ENCODE data around the gene GUCA1A. TPM values are rescaled to one million over a fixed set of nuclear protein-coding genes. Genes with fewer than 3 reads are reported as not detected.

The GUCA1A gene
- total RNA-seq, 1 donor from 2014 or later, result not detected

GRCh38 chr6:42155293-42155692 is 17.9 kb upstream of the GUCA1A start:
- Histone ChIP-seq H3K27me3 (no peaks in the 10 kb centered on the region), H3K9me3 (no peaks in the 10 kb centered on the region), H3K4me3 (no peak overlapping the region), H3K27ac (no peak overlapping the region), H3K4me1 (no peaks in the 10 kb centered on the region), H3K36me3 (no peaks in the 10 kb centered on the region)
- intact Hi-C loops (cut with DNase I), result no loop called here
- DNase-seq (no peak), ATAC-seq (no peak)
- TF ChIP-seq CTCF (IDR thresholded peaks at IDR 0.05), result no peak

- no peak for TF ChIP-seq CTCF (IDR thresholded peaks at IDR 0.05)
- Histone ChIP-seq H3K27me3 (no peaks in the 10 kb centered on the region), H3K9me3 (no peaks in the 10 kb centered on the region), H3K27ac (no peak overlapping the region), H3K4me3 (no peak overlapping the region), H3K36me3 (no peaks in the 10 kb centered on the region), H3K4me1 (no peaks in the 10 kb centered on the region)
- DNase-seq (no peak), ATAC-seq (no peak)
- intact Hi-C loops (cut with DNase I), result no loop called here
Measured at GRCh38 chr6:42156638-42157037, 16.5 kb upstream of the GUCA1A start.

- peak; percentile 35 for ATAC-seq
- no peak for TF ChIP-seq CTCF (IDR thresholded peaks at IDR 0.05)
- H3K9me3 ChIP-seq, result no peaks in the 10 kb centered on the region
- DNase-seq, result no peak
- no peaks in the 10 kb centered on the region for H3K4me1 ChIP-seq
- no peaks in the 10 kb centered on the region for H3K36me3 ChIP-seq
- no peak overlapping the region for H3K27ac ChIP-seq
- intact Hi-C loops (cut with DNase I), result no loop called here
- no peaks in the 10 kb centered on the region for H3K27me3 ChIP-seq
- H3K4me3 ChIP-seq, result no peak overlapping the region
Measured at GRCh38 chr6:42158011-42158410, 15.2 kb upstream of the GUCA1A start.

GRCh38 chr6:42158631-42159030 is 14.5 kb upstream of the GUCA1A start:
- Histone ChIP-seq H3K9me3 (no peaks in the 10 kb centered on the region), H3K27me3 (no peaks in the 10 kb centered on the region), H3K27ac (no peak overlapping the region), H3K4me1 (no peaks in the 10 kb centered on the region), H3K4me3 (no peak overlapping the region), H3K36me3 (no peaks in the 10 kb centered on the region)
- intact Hi-C loops (cut with DNase I), result no loop called here
- no peak for TF ChIP-seq CTCF (IDR thresholded peaks at IDR 0.05)
- DNase-seq (no peak), ATAC-seq (no peak)

GRCh38 chr6:42159431-42160024 is 13.6 kb upstream of the GUCA1A start:
- intact Hi-C loops (cut with DNase I), result no loop called here
- DNase-seq, result no peak

More at GRCh38 chr6:42159431-42160024, 13.6 kb upstream of the GUCA1A start:
- H3K27me3 ChIP-seq, result no peaks in the 10 kb centered on the region
- no peak for TF ChIP-seq CTCF (IDR thresholded peaks at IDR 0.05)
- no peak overlapping the region for H3K4me3 ChIP-seq
- no peaks in the 10 kb centered on the region for H3K4me1 ChIP-seq
- H3K9me3 ChIP-seq, result no peaks in the 10 kb centered on the region
- no peaks in the 10 kb centered on the region for H3K36me3 ChIP-seq
- no peak overlapping the region for H3K27ac ChIP-seq
- ATAC-seq, result no peak

Data from upper lobe of right lung (tissue), 1 donor.